Esophagus squamous epithelium (tissue), 5 donors: ENCODE results near the gene SMAD4. TPM values are rescaled to one million over a fixed set of nuclear protein-coding genes. Genes with fewer than 3 reads are reported as not detected.

ENCODE experiments used
- DNase-seq: peaks from one replicate; lab custom pipeline; 2025; lab: John Stamatoyannopoulos, UW
- H3K27ac ChIP-seq, 4 donors: fragments of 200-600 bp; sonication (generic); one replicate each; pipeline ENCODE4 v1.5.1; 2016 to 2019; ENCODE audit warnings: mild to moderate bottlenecking in 1 of 4
- H3K27me3 ChIP-seq, 4 donors: fragments of 200-600 bp; sonication (generic); 1 replicate in 3 of 4; 2 replicates in 1 of 4; pipeline versions ENCODE4 v1.5.1 to v1.6.0; 2017 to 2021; ENCODE audit warnings: antibody characterized with exemption in 1 of 4
- H3K36me3 ChIP-seq, 3 donors: fragments of 200-600 bp; sonication (generic); one replicate each; pipeline ENCODE4 v1.5.1; 2016 to 2019
- H3K4me1 ChIP-seq, 3 donors: fragments of 200-600 bp; sonication (generic); one replicate each; pipeline ENCODE4 v1.5.1; 2017 to 2019
- H3K4me3 ChIP-seq, 4 donors: fragments of 200-600 bp; sonication (generic); 1 replicate in 3 of 4; 2 replicates in 1 of 4; pipeline ENCODE4 v1.5.1; 2016 to 2019; ENCODE audit warnings: mild to moderate bottlenecking in 2 of 4, moderate library complexity in 1 of 4
- H3K9me3 ChIP-seq, 3 donors: fragments of 200-600 bp; sonication (generic); one replicate each; pipeline ENCODE4 v1.5.1; 2016 to 2019
- CTCF ChIP-seq, 6 experiments: fragments of 450-650 bp in 4 of 6; fragments of 200-600 bp in 2 of 6; sonication (generic) in 2 of 6; IDR thresholded peaks; one replicate each; pipeline ENCODE4 v1.5.1; 2016 to 2019; ENCODE audit warnings: antibody characterized with exemption in 6 of 6, mild to moderate bottlenecking in 4 of 6, moderate library complexity in 4 of 6
- POLR2A ChIP-seq, 4 donors: fragments of 450-650 bp; IDR thresholded peaks; one replicate each; pipeline ENCODE4 v1.6.1; 2017; ENCODE audit warnings: antibody characterized with exemption in 4 of 4, mild to moderate bottlenecking in 4 of 4, moderate library complexity in 3 of 4
- WGBS, 2 donors: methylation state at CpG; one replicate each; pipeline ENCODE4 v1.1.5; 2018; 5-methylcytosine and 5-hydroxymethylcytosine counted together
- intact Hi-C: fragments of 100-400 bp; cut with DNase I; formaldehyde crosslinking; loops from one replicate; pipeline ENCODE4 v1.15.0; 2022
- total RNA-seq, 4 donors: library from RNA; depleted of rRNA; stranded (reverse); fragments of >200 nt; gene quantifications; one replicate each; pipeline ENCODE4 v1.1.0, GENCODE V29; 2016
- donor health status: DM: yes; HTN: yes; CAD: no.

Gene SMAD4
- total RNA-seq, 4 donors from 2014 or later: 32.9 to 84.5 (median 49.3) TPM

DNA sequence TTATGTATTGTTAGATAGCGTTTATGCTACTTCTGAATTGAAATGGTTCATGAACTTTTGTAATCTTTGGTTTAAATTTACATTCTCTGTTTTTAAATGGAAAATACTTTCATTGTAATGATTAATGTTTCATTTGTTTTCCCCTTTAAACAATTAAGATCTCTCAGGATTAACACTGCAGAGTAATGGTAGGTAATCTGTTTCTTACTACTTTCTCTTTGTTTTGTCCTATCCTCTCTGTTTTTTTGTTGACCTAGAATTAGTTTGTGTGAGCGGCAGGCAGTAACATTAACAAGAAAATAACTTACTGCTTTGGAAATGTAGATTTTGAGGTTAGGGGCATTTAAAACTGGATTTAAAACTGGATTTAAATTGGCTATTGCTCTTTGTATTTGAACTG lies 19.1 kb downstream of the SMAD4 start:
- intact Hi-C loops: no loop called here
- no peak for TF ChIP-seq POLR2A (IDR thresholded peaks at IDR 0.05)
- H3K36me3 ChIP-seq: peaks cover 0 to 64% (median 0%) of the 10 kb centered on the region in 3 donors
- 88 to 94% methylated on average over 2 of the region's 2 CpGs for WGBS, 2 donors
- peaks cover 0 to 35% (median 7%) of the 10 kb centered on the region in 3 donors for H3K4me1 ChIP-seq
- H3K27ac ChIP-seq: no peak overlapping the region
- no peaks in the 10 kb centered on the region for H3K9me3 ChIP-seq
- H3K4me3 ChIP-seq: no peak overlapping the region
- no peaks in the 10 kb centered on the region for H3K27me3 ChIP-seq
- DNase-seq: no peak

- DNase-seq: no peak
- H3K27me3 ChIP-seq: no peaks in the 10 kb centered on the region
- no peaks in the 10 kb centered on the region for H3K9me3 ChIP-seq
- H3K27ac ChIP-seq: no peak overlapping the region
- peaks cover 0 to 85% (median 0%) of the 10 kb centered on the region in 3 donors for H3K36me3 ChIP-seq
- peak; percentile 60 to 78 (median 70) for TF ChIP-seq CTCF (IDR thresholded peaks at IDR 0.05)
- no peak for TF ChIP-seq POLR2A (IDR thresholded peaks at IDR 0.05)
- 48 to 50% methylated on average over 2 of the region's 2 CpGs for WGBS, 2 donors
- intact Hi-C loops: loop anchor here (5.0 kb wide), 1 partner anchor 234 kb away; no protein-coding TSS in a partner anchor
- peaks cover 0 to 15% (median 0%) of the 10 kb centered on the region in 3 donors for H3K4me1 ChIP-seq
- H3K4me3 ChIP-seq: no peak overlapping the region
Observed at GRCh38 chr18:51051105-51051712, 21.2 kb downstream of the SMAD4 start.

- H3K9me3 ChIP-seq: no peaks in the 10 kb centered on the region
- TF ChIP-seq POLR2A (IDR thresholded peaks at IDR 0.05) (no peak), CTCF (IDR thresholded peaks at IDR 0.05) (no peak)
- intact Hi-C loops: loop anchor here (5.0 kb wide), 1 partner anchor 237 kb away; no protein-coding TSS in a partner anchor
- DNase-seq: no peak
- no peak overlapping the region for H3K27ac ChIP-seq
- peaks cover 0 to 90% (median 0%) of the 10 kb centered on the region in 3 donors for H3K36me3 ChIP-seq
- H3K4me3 ChIP-seq: no peak overlapping the region
- H3K4me1 ChIP-seq: peaks cover 0 to 8% (median 0%) of the 10 kb centered on the region in 3 donors
- H3K27me3 ChIP-seq: no peaks in the 10 kb centered on the region
Observed at GRCh38 chr18:51053814-51054213, 23.8 kb downstream of the SMAD4 start.

- H3K4me1 ChIP-seq: peaks cover 0 to 8% (median 0%) of the 10 kb centered on the region in 3 donors
- no peak overlapping the region for H3K27ac ChIP-seq
- H3K27me3 ChIP-seq: no peaks in the 10 kb centered on the region
- no peak overlapping the region for H3K4me3 ChIP-seq
- DNase-seq: no peak
- intact Hi-C loops: loop anchor here (5.0 kb wide), 1 partner anchor 237 kb away; no protein-coding TSS in a partner anchor
- WGBS, 2 donors: 90 to 91% methylated on average over 3 of the region's 3 CpGs
- peaks cover 0 to 90% (median 0%) of the 10 kb centered on the region in 3 donors for H3K36me3 ChIP-seq
- no peaks in the 10 kb centered on the region for H3K9me3 ChIP-seq
- TF ChIP-seq CTCF (IDR thresholded peaks at IDR 0.05) (no peak), POLR2A (IDR thresholded peaks at IDR 0.05) (no peak)
Observed at GRCh38 chr18:51054764-51055163, 24.8 kb downstream of the SMAD4 start.

- 77 to 92% methylated on average over 3 of the region's 3 CpGs for WGBS, 2 donors
- Histone ChIP-seq H3K27ac (no peak overlapping the region), H3K36me3 (peaks cover 0 to 99% (median 0%) of the 10 kb centered on the region in 3 donors), H3K9me3 (no peaks in the 10 kb centered on the region), H3K4me3 (no peak overlapping the region), H3K27me3 (no peaks in the 10 kb centered on the region), H3K4me1 (no peaks in the 10 kb centered on the region)
- TF ChIP-seq POLR2A (IDR thresholded peaks at IDR 0.05) (no peak), CTCF (IDR thresholded peaks at IDR 0.05) (no peak)
- DNase-seq: no peak
- intact Hi-C loops: no loop called here
Observed at GRCh38 chr18:51059969-51060368, 30.0 kb downstream of the SMAD4 start.
